A549 treated with AZD9567 at 1 μM for 4 hours (cell line): Measurements from ENCODE around the gene PAGE4. TPM values are rescaled to one million over a fixed set of nuclear protein-coding genes. Genes with fewer than 3 reads are reported as not detected.

Experiments used
- total RNA-seq: library from RNA; stranded (reverse); fragments of 200-300 nt; extraction: Qiagen RNA extraction; gene quantifications from 5 replicates; pipeline ENCODE4 v1.2.3, GENCODE V29; 2022; ENCODE audit not compliant: insufficient read depth

PAGE4 gene, protein sequence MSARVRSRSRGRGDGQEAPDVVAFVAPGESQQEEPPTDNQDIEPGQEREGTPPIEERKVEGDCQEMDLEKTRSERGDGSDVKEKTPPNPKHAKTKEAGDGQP
- total RNA-seq: not detected in 5 replicates

DNA sequence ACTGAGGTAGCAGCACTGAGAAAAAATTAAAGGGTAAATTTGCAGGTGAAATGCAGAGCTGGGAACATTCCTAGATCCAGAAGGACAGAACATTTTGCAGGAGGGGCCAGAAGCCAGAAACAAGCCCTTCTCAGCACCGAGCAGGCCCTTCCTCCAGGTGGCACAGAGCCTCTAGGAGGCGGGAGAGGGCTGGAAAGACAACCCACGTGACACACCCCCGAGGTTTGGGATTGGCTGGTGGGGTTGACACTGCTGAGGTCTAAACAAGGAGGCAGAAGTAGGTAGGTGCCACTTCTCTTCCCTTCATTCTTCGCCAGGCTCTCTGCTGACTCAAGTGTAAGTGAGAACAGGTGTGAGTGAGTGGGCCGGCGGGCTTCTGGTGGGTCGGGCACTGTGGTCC lies at the start of gene PAGE4:
Gene PAGE4, plus strand, starts transcription at position 288 of the 400 bp plus-strand sequence. CDS start 1,126 bp downstream, outside the sequence.

DNA sequence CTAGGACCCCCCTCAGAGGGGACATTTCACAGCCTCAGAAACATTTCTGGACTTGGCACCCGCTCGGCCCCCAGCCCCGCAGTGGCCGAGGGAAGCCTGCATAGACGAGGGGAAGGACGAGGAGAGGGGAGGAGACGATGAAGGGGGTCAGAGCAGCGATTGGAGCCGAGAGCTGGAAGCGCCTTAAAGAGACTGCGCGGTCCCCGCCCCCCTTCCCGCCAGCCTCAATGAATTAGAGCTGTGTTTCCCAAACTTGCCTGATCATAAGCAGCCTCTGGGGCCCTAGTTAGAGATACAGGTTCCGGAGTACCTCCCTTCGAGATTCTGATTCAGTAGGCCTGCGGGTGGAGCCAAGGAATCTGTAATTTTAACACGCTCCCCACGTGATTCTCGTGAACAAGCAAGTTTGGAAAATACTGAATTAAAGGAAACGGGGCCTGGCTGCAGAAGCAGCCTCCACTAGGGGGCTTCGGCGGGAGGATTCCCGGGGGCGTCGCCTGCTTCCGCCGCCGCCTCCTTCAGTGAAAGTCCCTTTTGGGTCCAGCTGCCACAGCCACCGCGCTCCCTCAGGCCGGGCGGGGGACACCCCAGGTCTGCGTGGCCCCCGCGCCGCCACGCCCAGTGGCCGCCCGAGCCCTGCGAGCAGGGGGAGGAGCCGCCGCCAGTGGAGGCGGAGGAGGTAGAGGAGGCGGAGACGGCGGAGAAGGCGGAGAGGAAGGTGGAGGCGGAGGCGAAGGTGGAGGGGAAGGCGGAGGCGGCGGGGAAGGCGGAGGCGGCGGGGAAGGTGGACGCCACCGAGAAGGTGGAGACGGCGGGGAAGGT lies 49.9 kb downstream of the PAGE4 start, which contains the start of gene USP27X:
Gene USP27X, plus strand, starts transcription at position 651 of the 822 bp plus-strand sequence. CDS start 824 bp downstream, outside the sequence.

Other genes with a start within 250 kb of the PAGE4 start
- gene GAGE12H, start 249.4 kb upstream of the PAGE4 start, total RNA-seq: not detected in 5 replicates
- gene GAGE2A, start 239.8 kb upstream of the PAGE4 start, total RNA-seq: not detected in 5 replicates
- not detected in 5 replicates for gene GAGE1, start 230.3 kb upstream of the PAGE4 start, total RNA-seq
- gene PAGE1, start 133.3 kb upstream of the PAGE4 start, total RNA-seq: 0.14 to 0.20 TPM in 2 of 5 replicates, not detected in the others
- 3.4 to 6.3 TPM (median 4.7 TPM) in 5 replicates for gene USP27X, start 50.2 kb downstream of the PAGE4 start, total RNA-seq
- gene CLCN5, start 93.3 kb downstream of the PAGE4 start, total RNA-seq: 1.8 to 3.0 TPM (median 2.7 TPM) in 5 replicates